Measurements from ENCODE around the gene TMEM219. TPM values are rescaled to one million over a fixed set of nuclear protein-coding genes. Genes with fewer than 3 reads are reported as not detected.

The TMEM219 gene
- total and polyA plus RNA-seq, 10 of the 15 experiments (the other 5 are each of a cell fraction or from before 2014, with no cell fraction given), result 33.6 to 74.6 (median 56.5) TPM

- no peak for TF ChIP-seq MYB (IDR thresholded peaks at IDR 0.05; ENCODE audit: borderline replicate concordance, low read depth, low read length)
- TF ChIP-seq TAF1 (IDR thresholded peaks at IDR 0.05; ENCODE audit: borderline replicate concordance, low read depth, low read length), result 0 out of 2 replicates have a peak, but pooled peaks have one; percentile 24
- TF ChIP-seq SP1 (IDR thresholded peaks at IDR 0.05; ENCODE audit: low read depth, low read length), result peak; percentile 53
- peak; percentile 98; the same call in 1 of the 2 replicates for TF ChIP-seq RB1 (IDR thresholded peaks at IDR 0.05; ENCODE audit: borderline replicate concordance)
- no peak for TF ChIP-seq ZNF274 (IDR thresholded peaks at IDR 0.05; ENCODE audit: insufficient read depth, insufficient read length)
- TF ChIP-seq, protein P1, sequence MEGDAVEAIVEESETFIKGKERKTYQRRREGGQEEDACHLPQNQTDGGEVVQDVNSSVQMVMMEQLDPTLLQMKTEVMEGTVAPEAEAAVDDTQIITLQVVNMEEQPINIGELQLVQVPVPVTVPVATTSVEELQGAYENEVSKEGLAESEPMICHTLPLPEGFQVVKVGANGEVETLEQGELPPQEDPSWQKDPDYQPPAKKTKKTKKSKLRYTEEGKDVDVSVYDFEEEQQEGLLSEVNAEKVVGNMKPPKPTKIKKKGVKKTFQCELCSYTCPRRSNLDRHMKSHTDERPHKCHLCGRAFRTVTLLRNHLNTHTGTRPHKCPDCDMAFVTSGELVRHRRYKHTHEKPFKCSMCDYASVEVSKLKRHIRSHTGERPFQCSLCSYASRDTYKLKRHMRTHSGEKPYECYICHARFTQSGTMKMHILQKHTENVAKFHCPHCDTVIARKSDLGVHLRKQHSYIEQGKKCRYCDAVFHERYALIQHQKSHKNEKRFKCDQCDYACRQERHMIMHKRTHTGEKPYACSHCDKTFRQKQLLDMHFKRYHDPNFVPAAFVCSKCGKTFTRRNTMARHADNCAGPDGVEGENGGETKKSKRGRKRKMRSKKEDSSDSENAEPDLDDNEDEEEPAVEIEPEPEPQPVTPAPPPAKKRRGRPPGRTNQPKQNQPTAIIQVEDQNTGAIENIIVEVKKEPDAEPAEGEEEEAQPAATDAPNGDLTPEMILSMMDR (IDR thresholded peaks at IDR 0.05 in 2 of 3, conservative IDR thresholded peaks at IDR 0.05 in 1 of 3; ENCODE audit: control insufficient read depth in 2 of 3, extremely low read depth in 1 of 3, insufficient read depth in 1 of 3, low read depth in 3 of 3, low read length in 3 of 3), result no peak
- peak; percentile 97 for TF ChIP-seq NRF1 (conservative IDR thresholded peaks at IDR 0.05; ENCODE audit: low read depth, low read length)
- TF ChIP-seq, protein P2, sequence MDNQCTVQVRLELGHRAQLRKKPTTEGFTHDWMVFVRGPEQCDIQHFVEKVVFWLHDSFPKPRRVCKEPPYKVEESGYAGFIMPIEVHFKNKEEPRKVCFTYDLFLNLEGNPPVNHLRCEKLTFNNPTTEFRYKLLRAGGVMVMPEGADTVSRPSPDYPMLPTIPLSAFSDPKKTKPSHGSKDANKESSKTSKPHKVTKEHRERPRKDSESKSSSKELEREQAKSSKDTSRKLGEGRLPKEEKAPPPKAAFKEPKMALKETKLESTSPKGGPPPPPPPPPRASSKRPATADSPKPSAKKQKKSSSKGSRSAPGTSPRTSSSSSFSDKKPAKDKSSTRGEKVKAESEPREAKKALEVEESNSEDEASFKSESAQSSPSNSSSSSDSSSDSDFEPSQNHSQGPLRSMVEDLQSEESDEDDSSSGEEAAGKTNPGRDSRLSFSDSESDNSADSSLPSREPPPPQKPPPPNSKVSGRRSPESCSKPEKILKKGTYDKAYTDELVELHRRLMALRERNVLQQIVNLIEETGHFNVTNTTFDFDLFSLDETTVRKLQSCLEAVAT (IDR thresholded peaks at IDR 0.05), result peak; percentile 84
- TF ChIP-seq, protein P3, sequence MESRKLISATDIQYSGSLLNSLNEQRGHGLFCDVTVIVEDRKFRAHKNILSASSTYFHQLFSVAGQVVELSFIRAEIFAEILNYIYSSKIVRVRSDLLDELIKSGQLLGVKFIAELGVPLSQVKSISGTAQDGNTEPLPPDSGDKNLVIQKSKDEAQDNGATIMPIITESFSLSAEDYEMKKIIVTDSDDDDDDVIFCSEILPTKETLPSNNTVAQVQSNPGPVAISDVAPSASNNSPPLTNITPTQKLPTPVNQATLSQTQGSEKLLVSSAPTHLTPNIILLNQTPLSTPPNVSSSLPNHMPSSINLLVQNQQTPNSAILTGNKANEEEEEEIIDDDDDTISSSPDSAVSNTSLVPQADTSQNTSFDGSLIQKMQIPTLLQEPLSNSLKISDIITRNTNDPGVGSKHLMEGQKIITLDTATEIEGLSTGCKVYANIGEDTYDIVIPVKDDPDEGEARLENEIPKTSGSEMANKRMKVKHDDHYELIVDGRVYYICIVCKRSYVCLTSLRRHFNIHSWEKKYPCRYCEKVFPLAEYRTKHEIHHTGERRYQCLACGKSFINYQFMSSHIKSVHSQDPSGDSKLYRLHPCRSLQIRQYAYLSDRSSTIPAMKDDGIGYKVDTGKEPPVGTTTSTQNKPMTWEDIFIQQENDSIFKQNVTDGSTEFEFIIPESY (IDR thresholded peaks at IDR 0.05), result peak; percentile 17; the same call in 1 of the 2 replicates
- 0 out of 3 replicates have a peak, but pooled peaks have one; percentile 24 for TF ChIP-seq POU2F2 (IDR thresholded peaks at IDR 0.05; ENCODE audit: borderline replicate concordance, low read depth, low read length)
- no peak for TF ChIP-seq SUPT20H (IDR thresholded peaks at IDR 0.05; ENCODE audit: borderline replicate concordance, control insufficient read depth, low read depth, low read length)
- TF ChIP-seq SPI1 (IDR thresholded peaks at IDR 0.05; ENCODE audit: borderline replicate concordance, insufficient read depth, low read depth, low read length), result peak; percentile 40; the same call in 1 of the 2 replicates
- TF ChIP-seq SMAD5 (IDR thresholded peaks at IDR 0.05; ENCODE audit: low read depth), result peak; percentile 87
- peak; percentile 75 for TF ChIP-seq MAX (IDR thresholded peaks at IDR 0.05; ENCODE audit: low read depth, low read length)
- TF ChIP-seq POLR2A (IDR thresholded peaks at IDR 0.05; ENCODE audit: low read depth, low read length), result peak; percentile 85
- no peak for TF ChIP-seq MTA2 (IDR thresholded peaks at IDR 0.05; ENCODE audit: low read depth)
- TF ChIP-seq MEF2A (IDR thresholded peaks at IDR 0.05; ENCODE audit: insufficient read depth, low read depth, low read length), result 0 out of 2 replicates have a peak, but pooled peaks have one; percentile 23
- TF ChIP-seq JUNB (IDR thresholded peaks at IDR 0.05), result no peak
- TF ChIP-seq CREM (IDR thresholded peaks at IDR 0.05; ENCODE audit: low read depth), result peak; percentile 38; the same call in 1 of the 2 replicates
- peak; percentile 88 for TF ChIP-seq HDGF (IDR thresholded peaks at IDR 0.05)
- TF ChIP-seq NKRF (conservative IDR thresholded peaks at IDR 0.05), result peak; percentile 58
- peak in 1 of 2 experiments; percentile 90; a peak in 2 of 3 replicates for TF ChIP-seq EGR1 (IDR thresholded peaks at IDR 0.05; ENCODE audit: borderline replicate concordance in 1 of 2, low read depth in 2 of 2, low read length in 2 of 2)
These were observed 11.7 kb downstream of the TMEM219 start, which contains the start of gene TAOK2 (continued) for GRCh38 chr16:29973384-29974246.

Data from GM12878 (cell line).